GM12873 (cell line): ENCODE results near the gene GOLGA2.

Experiments
- TF ChIP-seq, protein P1 (sequence below): IDR thresholded peaks from 2 replicates; pipeline ENCODE4 v1.5.1; 2012; ENCODE audit warnings: low read depth, mild to moderate bottlenecking, moderate library complexity, low read length, control low read depth; ENCODE audit not compliant: insufficient read depth; ENCODE audit errors: missing control alignments

GOLGA2 gene

DNA sequence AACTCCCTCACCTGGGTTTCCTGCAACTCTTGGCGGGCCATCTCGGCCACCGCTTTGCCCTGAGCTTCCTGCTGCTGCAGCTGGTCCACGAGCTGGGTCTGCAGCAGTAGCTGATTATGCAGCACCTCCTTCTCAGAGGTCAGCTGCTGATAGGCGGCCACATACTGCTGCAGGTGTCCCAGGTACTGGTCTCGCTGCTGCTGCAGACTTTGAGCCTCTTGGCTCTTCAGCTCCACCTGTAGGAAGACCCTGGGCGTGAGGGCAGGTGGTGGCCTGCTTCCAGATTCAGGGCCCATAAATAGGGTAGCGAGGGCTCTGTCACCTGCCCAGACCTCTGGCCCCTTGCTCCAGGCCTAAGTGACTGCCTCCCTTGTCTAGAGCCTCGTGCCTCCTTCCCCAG lies 16.7 kb downstream of the GOLGA2 start:
- TF ChIP-seq, protein P1, sequence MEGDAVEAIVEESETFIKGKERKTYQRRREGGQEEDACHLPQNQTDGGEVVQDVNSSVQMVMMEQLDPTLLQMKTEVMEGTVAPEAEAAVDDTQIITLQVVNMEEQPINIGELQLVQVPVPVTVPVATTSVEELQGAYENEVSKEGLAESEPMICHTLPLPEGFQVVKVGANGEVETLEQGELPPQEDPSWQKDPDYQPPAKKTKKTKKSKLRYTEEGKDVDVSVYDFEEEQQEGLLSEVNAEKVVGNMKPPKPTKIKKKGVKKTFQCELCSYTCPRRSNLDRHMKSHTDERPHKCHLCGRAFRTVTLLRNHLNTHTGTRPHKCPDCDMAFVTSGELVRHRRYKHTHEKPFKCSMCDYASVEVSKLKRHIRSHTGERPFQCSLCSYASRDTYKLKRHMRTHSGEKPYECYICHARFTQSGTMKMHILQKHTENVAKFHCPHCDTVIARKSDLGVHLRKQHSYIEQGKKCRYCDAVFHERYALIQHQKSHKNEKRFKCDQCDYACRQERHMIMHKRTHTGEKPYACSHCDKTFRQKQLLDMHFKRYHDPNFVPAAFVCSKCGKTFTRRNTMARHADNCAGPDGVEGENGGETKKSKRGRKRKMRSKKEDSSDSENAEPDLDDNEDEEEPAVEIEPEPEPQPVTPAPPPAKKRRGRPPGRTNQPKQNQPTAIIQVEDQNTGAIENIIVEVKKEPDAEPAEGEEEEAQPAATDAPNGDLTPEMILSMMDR, result no peak

DNA sequence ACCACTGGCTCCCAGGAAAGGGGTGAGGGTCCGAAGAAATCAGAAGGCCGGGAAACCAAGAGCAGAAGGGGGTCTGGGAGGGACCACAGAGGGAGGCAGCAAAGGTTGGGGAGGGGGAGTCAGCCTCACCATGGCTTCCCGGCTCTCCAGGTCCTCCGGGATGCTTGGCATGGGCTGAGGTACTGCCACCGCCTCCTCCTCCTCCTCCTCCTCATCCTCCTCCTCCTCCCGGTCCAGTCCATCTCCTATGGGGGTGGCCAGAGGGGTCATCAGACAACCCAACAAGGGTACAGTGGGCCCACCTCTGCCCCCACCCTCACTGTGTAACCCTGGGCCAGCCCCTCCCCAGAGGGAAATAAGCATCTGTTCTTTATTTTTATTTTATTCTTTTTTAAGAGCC lies 17.5 kb downstream of the GOLGA2 start:
- TF ChIP-seq, protein P1, result no peak

DNA sequence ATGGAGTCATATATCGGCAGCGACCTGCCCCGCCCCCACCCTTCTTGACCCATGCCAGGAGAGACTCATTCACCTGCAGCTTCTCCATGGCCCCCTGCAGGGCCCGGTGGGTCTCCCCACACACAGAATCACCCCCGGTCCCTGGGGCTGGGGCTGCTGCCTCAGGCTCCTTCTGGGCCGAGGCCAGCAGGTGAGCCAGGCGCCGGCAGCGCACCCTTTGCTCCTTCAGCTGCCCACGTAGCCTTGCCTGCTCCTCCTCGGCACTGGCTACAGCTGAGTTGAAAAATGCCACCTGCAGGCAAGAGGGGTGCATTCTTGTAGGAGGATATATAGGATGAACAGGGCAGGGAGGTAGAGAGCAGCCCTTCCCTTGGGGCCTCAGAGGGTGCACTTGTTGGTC lies 17.9 kb downstream of the GOLGA2 start:
- TF ChIP-seq, protein P1, result no peak

DNA sequence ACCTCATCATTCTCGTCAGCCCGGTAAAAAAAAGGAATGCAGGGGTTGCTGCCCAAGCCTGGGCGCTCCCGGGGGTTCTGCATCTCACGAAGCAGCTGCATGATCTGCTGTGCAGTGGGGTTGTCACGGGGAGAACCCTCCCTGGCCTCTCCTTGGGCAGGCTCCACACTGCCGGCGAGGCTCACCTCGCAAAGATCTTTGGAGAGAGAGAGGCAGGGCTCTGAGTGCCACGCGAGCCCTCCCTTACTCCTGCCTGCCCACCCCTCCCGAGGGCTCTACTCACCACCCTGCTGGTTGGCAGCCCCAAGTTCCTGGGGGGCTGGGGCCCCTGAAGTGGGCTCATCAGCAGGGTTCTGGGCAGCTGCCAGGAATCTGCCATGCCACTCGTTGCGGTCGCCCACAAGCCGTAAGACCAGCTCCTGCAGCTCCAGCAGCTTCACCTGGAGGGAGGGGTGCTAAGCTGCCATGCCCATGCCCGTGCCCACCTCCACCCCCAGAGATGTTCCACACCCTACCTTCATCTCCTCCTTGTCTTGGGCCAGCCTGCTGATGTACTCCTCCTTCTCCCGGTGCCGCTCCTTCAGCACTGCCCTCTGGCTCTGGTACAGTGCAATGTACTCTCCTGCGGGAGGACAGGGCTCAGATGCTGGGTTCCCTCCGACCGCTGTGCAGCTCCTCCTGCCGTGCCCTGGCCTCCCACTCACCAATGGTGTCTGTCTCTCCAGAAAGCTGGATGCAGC lies 18.6 kb downstream of the GOLGA2 start:
- TF ChIP-seq, protein P1, result no peak

DNA sequence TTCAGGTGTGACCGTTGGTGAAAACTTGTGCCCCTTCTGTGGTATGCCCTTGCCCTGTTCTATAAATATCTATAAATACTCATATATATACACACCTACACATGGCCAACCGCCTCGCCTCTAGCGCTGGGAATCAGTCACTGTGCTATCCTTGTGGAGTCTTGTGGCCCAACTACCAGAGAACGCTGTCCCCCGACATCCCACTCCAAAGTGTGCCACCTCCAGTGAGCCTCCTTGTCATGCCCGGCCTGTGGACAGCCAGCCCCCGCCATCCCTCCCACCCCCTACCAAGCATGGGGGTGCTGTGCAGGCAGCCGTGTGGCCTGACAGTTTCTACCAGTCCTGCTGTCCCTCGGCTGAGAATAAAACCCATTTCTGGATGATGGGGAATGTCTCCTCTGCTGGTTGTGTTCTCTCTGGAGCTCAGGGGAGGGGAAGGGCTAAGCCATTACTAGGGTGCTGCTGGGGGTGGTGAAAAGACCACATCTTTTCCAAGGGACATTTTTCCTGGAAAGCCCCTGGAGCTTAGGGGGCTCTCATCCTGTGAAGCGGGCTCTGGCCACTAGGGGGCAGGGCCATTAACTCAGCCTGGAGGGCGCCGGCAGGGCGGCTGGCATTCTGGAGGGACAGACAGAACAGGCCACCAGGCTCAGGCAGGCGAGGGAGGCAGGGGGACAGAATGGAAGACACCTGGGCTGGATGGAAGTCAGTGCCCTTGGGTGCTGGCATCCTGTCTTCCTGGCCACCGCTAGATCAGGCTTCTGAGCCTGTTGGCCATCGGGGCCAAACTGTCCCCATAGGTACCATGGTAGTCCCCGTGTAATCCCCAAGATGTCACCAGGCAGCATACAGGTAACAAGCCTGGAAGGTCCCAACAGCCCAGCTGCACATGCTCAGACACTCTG lies 20.7 kb downstream of the GOLGA2 start:
- TF ChIP-seq, protein P1, result peak; percentile 91

DNA sequence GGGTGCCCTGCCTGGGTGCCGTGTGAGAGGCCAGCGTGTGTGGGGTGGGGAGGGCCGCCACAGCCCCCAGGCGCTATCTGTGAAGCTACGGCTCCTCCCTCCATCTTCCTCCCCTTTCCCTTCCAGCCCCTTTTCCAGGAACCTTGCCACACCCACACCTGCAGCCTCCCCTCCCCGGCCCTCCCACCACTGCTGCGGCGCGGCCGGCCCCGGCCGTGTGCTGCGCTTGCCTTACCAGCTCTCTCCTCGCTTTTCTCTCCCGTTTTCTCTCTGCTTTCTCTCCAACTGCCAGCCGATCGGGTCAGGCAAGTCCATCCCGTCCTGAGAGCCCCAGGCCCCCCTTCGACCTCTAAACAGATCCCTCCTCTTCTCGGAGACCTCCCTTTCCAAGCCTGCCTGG lies 21.4 kb downstream of the GOLGA2 start:
- TF ChIP-seq, protein P1, result no peak

DNA sequence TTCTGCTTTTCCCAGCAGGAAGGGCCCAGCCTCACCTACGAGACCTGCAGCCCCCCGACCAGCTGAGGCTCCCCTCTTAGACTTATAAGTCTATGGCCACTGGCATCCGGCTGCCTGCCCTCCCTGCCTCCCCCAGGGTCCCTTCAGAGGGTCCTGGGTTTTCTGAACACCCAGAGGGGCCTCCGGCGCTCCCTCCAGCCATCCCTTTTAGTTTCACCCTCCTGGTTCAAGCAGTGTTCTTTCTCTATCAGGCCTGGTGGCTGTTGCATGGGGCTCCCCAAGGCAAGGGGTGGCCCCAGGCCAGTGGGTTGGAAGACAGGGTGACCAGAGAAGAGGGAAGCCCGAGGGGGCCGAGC lies 21.8 kb downstream of the GOLGA2 start:
- TF ChIP-seq, protein P1, result no peak
